Stimulated activated CD4-positive, alpha-beta T cell treated with anti-CD3 and anti-CD28 coated beads, Interleukin-4, amount 100 ng/mL, for 1 hour (primary cell): ENCODE results near the gene PPM1N.

Experiments
- DNase-seq: peaks from one replicate; pipeline ENCODE4 v3.0.0-alpha.2; 2020

PPM1N gene

GRCh38 chr19:45542234-45542668, 44.0 kb downstream of the PPM1N start:
- no peak for DNase-seq

DNA sequence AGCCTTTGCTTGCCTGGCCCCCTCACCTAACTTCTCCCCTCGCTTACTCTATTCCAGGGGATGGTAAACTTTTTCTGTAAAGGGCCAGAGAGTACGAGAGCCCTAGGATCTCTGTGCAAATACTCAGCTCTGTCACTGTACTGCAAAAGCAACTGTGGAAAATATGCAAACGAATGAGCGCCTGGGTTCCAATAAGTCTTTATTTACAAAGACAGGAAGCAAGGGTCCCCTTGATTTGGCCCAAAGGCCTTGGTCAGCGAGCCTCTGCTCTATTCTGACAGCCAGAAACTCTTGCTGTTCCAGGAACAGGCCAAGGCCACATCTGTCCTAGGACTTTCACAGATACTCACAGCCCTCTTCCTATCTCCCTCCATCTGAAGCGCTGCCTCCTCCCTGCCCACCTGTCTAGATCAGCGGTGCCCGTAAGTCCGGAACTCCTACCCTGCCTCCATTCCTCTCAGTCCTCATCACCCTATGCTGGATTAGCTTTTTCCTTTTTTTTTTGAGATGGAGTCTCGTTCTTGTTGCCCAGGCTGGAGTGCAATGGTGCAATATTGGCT, 49.0 kb downstream of the PPM1N start:
- no peak for DNase-seq

GRCh38 chr19:45547965-45548609, 49.8 kb downstream of the PPM1N start:
- no peak for DNase-seq
